ENCODE data around the gene TNS1.

Gene TNS1

DNA sequence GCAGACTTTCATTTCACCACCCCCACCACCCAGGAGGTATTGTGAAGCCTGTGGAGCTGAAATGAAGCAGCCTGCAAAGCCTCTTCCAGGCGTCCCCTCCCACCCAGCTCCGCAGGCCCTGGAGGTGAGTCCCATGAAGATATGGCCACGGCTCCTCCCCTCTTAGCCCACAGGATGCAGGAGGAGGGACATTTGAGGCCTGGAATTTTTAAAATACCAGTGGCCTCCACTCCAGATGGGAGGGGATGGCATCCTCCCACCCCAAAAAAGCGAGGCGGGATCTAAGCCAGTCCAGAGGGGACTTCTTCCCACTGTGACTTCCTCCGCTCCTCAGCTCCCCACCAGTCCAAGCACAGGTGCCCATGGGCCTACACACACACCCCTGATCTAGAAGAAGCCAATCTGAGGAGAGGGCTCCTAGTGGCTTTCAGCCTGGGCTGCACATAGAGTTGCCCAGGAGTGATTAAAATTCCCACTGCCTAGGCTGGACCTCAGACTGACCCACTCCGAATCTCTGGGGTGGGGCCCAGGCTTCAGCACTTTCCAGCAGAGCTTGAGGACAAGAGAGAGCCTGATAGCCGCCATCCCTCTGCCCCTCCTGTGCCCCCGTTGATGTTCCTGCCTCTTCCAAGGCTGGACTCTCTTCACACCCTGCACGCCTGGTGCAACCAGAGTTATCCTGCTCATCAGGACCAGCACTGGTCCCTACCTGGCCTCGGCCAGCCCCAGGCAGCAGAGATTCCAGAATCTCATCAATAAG lies 206.9 kb downstream of the TNS1 start:
- Histone ChIP-seq H3K9ac (ENCODE audit: low read depth, low read length) (no peak overlapping the region), H3K4me1 (ENCODE audit: control insufficient read depth, insufficient read depth, low read length) (no peaks in the 10 kb centered on the region), H3K9me3 (ENCODE audit: control insufficient read depth, insufficient read depth, low read length) (no peaks in the 10 kb centered on the region), H3K36me3 (ENCODE audit: control insufficient read depth, insufficient read depth, low read length) (no peaks in the 10 kb centered on the region), H3K27me3 (ENCODE audit: control insufficient read depth, insufficient read depth, low read length) (no peaks in the 10 kb centered on the region), H3K4me3 (ENCODE audit: low read depth, low read length) (no peak overlapping the region)

- Histone ChIP-seq H3K27me3 (ENCODE audit: control insufficient read depth, insufficient read depth, low read length) (no peaks in the 10 kb centered on the region), H3K4me3 (ENCODE audit: low read depth, low read length) (no peak overlapping the region), H3K9ac (ENCODE audit: low read depth, low read length) (no peak overlapping the region), H3K36me3 (ENCODE audit: control insufficient read depth, insufficient read depth, low read length) (no peaks in the 10 kb centered on the region), H3K9me3 (ENCODE audit: control insufficient read depth, insufficient read depth, low read length) (no peaks in the 10 kb centered on the region), H3K4me1 (ENCODE audit: control insufficient read depth, insufficient read depth, low read length) (no peaks in the 10 kb centered on the region)
Observed at GRCh38 chr2:217795067-217795466, 207.7 kb downstream of the TNS1 start.

DNA sequence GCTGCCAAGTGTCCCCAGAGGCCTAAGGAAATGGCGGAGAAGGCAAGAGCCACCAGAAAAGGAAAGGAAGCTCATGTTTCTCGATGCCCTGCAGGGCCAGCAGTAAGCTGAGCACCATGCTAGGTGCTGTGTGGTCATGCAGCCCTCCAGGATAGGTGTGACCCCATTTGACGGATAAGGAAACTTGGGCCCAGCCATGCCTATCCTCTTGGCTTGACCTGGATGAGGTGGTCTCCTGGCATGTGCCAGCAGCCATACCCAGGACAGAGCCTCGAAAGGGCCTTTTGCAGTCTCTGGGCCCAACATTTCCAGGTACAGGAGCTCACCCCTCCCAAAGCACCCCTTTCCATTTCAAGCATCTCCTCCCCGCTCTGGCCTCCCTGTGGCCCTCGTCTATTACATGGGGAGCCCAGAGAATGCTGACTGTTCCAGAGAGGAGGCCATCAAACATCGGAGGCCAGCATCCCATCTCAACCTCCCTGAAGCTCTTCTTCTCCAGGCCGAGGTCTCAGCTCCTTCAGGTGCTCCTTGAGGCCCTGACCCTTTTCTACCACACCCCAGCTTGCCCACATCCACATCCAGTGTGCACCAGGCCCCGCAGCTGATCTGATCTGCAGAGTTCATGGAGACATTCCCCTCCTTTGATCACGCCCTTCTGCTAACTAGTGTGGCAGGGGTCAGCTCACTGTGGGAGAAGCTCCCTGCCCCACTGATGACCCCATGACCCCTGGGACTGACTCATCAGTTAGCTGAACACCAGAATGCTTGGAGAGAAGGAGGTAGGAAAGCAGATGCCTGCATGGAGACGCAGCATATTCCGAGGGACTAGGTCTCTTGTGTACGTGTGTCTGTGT lies 208.4 kb downstream of the TNS1 start:
- Histone ChIP-seq H3K9me3 (ENCODE audit: control insufficient read depth, insufficient read depth, low read length) (no peaks in the 10 kb centered on the region), H3K27me3 (ENCODE audit: control insufficient read depth, insufficient read depth, low read length) (no peaks in the 10 kb centered on the region), H3K4me1 (ENCODE audit: control insufficient read depth, insufficient read depth, low read length) (no peaks in the 10 kb centered on the region), H3K9ac (ENCODE audit: low read depth, low read length) (no peak overlapping the region), H3K4me3 (ENCODE audit: low read depth, low read length) (no peak overlapping the region), H3K36me3 (ENCODE audit: control insufficient read depth, insufficient read depth, low read length) (no peaks in the 10 kb centered on the region)

DNA sequence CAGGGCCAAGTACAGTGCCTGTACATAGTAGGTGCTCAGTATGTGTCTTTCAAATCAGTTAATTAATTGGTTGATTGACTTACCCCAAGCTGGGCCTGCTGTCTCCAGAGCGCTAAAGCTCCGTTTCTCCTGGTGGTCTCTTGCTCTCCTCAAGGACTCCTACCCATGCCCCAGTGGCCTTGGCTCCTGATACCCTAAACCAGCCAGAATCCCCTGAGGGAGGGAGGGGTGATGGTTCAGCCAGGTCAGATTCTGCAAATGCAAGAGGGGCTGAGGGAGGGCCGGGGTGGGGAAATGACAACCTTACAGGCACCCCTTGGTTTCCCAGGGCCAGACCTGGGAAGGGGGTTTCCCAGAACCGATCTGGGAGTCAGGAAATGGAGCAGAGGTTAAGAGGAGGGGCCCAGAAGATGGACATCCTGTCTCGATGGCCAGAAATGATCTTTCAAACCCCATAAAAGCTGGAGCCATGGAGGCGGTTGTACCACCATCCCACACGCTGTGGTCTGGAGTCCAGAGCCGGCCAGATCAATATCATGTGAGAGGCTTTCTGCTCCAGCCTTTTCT lies 209.1 kb downstream of the TNS1 start:
- Histone ChIP-seq H3K4me1 (ENCODE audit: control insufficient read depth, insufficient read depth, low read length) (no peaks in the 10 kb centered on the region), H3K9me3 (ENCODE audit: control insufficient read depth, insufficient read depth, low read length) (no peaks in the 10 kb centered on the region), H3K27me3 (ENCODE audit: control insufficient read depth, insufficient read depth, low read length) (no peaks in the 10 kb centered on the region), H3K4me3 (ENCODE audit: low read depth, low read length) (no peak overlapping the region), H3K9ac (ENCODE audit: low read depth, low read length) (no peak overlapping the region), H3K36me3 (ENCODE audit: control insufficient read depth, insufficient read depth, low read length) (no peaks in the 10 kb centered on the region)

GRCh38 chr2:217792626-217793527 lies 209.9 kb downstream of the TNS1 start:
- no peaks in the 10 kb centered on the region for H3K36me3 ChIP-seq (ENCODE audit: control insufficient read depth, insufficient read depth, low read length)
- H3K9me3 ChIP-seq (ENCODE audit: control insufficient read depth, insufficient read depth, low read length), result no peaks in the 10 kb centered on the region
- no peaks in the 10 kb centered on the region for H3K4me1 ChIP-seq (ENCODE audit: control insufficient read depth, insufficient read depth, low read length)
- H3K4me3 ChIP-seq (ENCODE audit: low read depth, low read length), result no peak overlapping the region
- no peak overlapping the region for H3K9ac ChIP-seq (ENCODE audit: low read depth, low read length)
- H3K27me3 ChIP-seq (ENCODE audit: control insufficient read depth, insufficient read depth, low read length), result no peaks in the 10 kb centered on the region

DNA sequence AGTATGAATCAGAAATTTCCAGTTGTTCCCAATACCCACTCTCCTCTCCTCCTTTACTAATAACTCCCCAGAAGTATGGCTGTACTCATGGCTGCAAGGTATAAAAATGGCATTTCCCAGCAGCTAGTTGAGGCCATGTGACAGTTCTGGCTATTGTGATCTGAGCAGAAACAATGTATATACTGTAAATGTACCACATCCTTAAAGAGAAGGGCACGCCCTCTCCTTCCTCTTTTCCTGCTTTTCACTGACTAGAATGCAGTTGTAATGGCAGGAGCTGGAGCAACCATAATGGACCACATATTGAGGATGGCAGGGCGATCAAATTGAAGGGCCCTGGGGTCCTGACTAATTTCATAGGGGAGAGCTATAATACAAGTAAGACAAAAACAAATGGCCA lies 211.2 kb downstream of the TNS1 start:
- Histone ChIP-seq H3K36me3 (ENCODE audit: control insufficient read depth, insufficient read depth, low read length) (no peaks in the 10 kb centered on the region), H3K9ac (ENCODE audit: low read depth, low read length) (no peak overlapping the region), H3K27me3 (ENCODE audit: control insufficient read depth, insufficient read depth, low read length) (no peaks in the 10 kb centered on the region), H3K4me1 (ENCODE audit: control insufficient read depth, insufficient read depth, low read length) (no peaks in the 10 kb centered on the region), H3K9me3 (ENCODE audit: control insufficient read depth, insufficient read depth, low read length) (no peaks in the 10 kb centered on the region), H3K4me3 (ENCODE audit: low read depth, low read length) (no peak overlapping the region)

DNA sequence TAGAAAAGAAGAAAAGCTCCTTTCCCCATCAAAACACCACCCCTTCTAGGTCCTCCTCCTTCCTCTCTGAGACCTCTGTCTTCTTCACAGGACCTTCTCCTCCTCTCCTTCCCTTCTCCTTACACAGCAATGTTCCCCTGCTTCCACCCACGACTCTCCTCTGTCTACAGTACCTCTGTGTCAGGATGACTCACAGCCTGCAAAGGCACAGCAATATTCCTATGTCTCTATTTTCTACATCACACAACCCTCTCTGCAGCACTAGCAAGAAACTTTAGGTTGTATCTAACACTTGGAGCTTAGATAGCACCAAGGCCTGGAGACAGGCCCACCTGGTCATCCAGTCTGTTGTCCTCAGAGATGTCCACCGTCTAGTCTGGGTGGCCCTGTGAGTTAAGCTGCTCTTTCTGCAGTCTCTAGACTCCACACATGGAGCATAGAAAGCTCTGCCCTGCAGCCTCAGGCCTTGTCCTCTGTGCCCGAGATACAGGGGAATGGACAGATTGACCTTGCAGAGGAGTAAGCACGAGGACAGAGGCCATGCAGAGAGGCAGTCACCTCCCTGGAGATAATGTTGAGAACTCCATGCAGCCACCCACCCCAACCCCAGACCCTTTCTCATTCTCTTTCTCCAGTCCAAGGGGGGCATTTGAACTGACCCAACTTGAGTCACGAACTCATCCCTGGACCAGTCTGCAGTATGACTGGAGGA lies 212.0 kb downstream of the TNS1 start:
- H3K9me3 ChIP-seq (ENCODE audit: control insufficient read depth, insufficient read depth, low read length), result no peaks in the 10 kb centered on the region
- H3K4me3 ChIP-seq (ENCODE audit: low read depth, low read length), result no peak overlapping the region
- no peaks in the 10 kb centered on the region for H3K27me3 ChIP-seq (ENCODE audit: control insufficient read depth, insufficient read depth, low read length)
- H3K36me3 ChIP-seq (ENCODE audit: control insufficient read depth, insufficient read depth, low read length), result no peaks in the 10 kb centered on the region
- no peaks in the 10 kb centered on the region for H3K4me1 ChIP-seq (ENCODE audit: control insufficient read depth, insufficient read depth, low read length)
- H3K9ac ChIP-seq (ENCODE audit: low read depth, low read length), result no peak overlapping the region

GRCh38 chr2:217790195-217790594 lies 212.6 kb downstream of the TNS1 start:
- no peak overlapping the region for H3K9ac ChIP-seq (ENCODE audit: low read depth, low read length)
- H3K9me3 ChIP-seq (ENCODE audit: control insufficient read depth, insufficient read depth, low read length), result no peaks in the 10 kb centered on the region
- H3K36me3 ChIP-seq (ENCODE audit: control insufficient read depth, insufficient read depth, low read length), result no peaks in the 10 kb centered on the region
- peaks cover 1% of the 10 kb centered on the region for H3K27me3 ChIP-seq (ENCODE audit: control insufficient read depth, insufficient read depth, low read length)
- H3K4me1 ChIP-seq (ENCODE audit: control insufficient read depth, insufficient read depth, low read length), result no peaks in the 10 kb centered on the region
- H3K4me3 ChIP-seq (ENCODE audit: low read depth, low read length), result no peak overlapping the region

- Histone ChIP-seq H3K27me3 (ENCODE audit: control insufficient read depth, insufficient read depth, low read length) (peaks cover 3% of the 10 kb centered on the region), H3K4me3 (ENCODE audit: low read depth, low read length) (peak overlapping the region; percentile 6), H3K9ac (ENCODE audit: low read depth, low read length) (no peak overlapping the region), H3K4me1 (ENCODE audit: control insufficient read depth, insufficient read depth, low read length) (no peaks in the 10 kb centered on the region), H3K9me3 (ENCODE audit: control insufficient read depth, insufficient read depth, low read length) (no peaks in the 10 kb centered on the region), H3K36me3 (ENCODE audit: control insufficient read depth, insufficient read depth, low read length) (no peaks in the 10 kb centered on the region)
Observed at GRCh38 chr2:217789736-217790181, 213.0 kb downstream of the TNS1 start.

DNA sequence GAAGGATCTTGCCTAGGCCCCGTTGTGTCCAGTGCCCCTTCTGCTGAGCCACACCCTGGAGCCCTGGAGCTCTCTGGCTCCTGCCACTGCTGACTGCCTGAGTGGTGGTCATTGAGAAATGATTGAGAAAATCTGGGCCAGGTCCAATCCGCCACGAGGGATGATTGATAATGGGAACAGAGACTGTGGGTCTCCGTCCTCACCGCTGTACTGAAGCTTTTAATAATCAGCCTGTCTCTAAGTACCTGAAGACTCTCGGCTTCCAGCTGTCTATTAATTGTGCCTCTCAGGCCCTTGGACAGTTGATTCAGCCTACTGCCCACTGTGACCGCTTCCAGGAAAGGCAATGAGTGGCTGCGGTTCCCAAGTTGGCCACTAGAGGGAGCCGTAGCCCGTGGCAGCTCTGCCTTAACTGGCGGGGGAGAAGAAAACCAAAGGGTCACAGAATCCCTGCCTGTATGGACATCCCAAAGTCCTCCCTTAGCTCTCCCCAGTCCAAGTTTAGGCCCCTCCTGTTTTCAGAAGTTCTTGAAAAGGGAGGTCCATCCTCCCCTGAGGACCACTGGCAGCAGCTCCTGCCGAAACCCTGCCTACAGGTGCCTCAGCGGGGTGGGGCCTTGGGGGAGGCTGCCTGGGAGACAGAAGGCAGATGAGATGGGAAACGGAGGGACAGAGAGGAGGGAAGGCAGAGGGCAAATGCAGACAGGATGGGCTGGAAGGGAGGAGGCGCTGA lies 213.6 kb downstream of the TNS1 start:
- Histone ChIP-seq H3K4me3 (ENCODE audit: low read depth, low read length) (peak overlapping the region; percentile 6), H3K9ac (ENCODE audit: low read depth, low read length) (peak overlapping the region; percentile 16), H3K4me1 (ENCODE audit: control insufficient read depth, insufficient read depth, low read length) (no peaks in the 10 kb centered on the region)

More for the DNA sequence above, 213.6 kb downstream of the TNS1 start:
- no peaks in the 10 kb centered on the region for H3K9me3 ChIP-seq (ENCODE audit: control insufficient read depth, insufficient read depth, low read length)
- no peaks in the 10 kb centered on the region for H3K36me3 ChIP-seq (ENCODE audit: control insufficient read depth, insufficient read depth, low read length)
- H3K27me3 ChIP-seq (ENCODE audit: control insufficient read depth, insufficient read depth, low read length), result peaks cover 3% of the 10 kb centered on the region

Measured in iPS-15b (cell line).